GM12864 (cell line): ENCODE results near the gene SH2D3C.

Experiments used
- DNase-seq: peaks from one replicate; pipeline ENCODE4 v3.0.0-alpha.2; 2011; ENCODE audit warnings: low read depth
- H3K4me3 ChIP-seq: 2 replicates; pipeline ENCODE4 v1.5.1; 2011; ENCODE audit warnings: mild to moderate bottlenecking, low read depth, low read length, control low read depth
- CTCF ChIP-seq: IDR thresholded peaks from 2 replicates; pipeline ENCODE4 v1.5.1; 2011; ENCODE audit warnings: low read depth, mild to moderate bottlenecking, moderate library complexity, low read length, control low read depth, inconsistent platforms; ENCODE audit errors: missing control alignments

The SH2D3C gene, protein sequence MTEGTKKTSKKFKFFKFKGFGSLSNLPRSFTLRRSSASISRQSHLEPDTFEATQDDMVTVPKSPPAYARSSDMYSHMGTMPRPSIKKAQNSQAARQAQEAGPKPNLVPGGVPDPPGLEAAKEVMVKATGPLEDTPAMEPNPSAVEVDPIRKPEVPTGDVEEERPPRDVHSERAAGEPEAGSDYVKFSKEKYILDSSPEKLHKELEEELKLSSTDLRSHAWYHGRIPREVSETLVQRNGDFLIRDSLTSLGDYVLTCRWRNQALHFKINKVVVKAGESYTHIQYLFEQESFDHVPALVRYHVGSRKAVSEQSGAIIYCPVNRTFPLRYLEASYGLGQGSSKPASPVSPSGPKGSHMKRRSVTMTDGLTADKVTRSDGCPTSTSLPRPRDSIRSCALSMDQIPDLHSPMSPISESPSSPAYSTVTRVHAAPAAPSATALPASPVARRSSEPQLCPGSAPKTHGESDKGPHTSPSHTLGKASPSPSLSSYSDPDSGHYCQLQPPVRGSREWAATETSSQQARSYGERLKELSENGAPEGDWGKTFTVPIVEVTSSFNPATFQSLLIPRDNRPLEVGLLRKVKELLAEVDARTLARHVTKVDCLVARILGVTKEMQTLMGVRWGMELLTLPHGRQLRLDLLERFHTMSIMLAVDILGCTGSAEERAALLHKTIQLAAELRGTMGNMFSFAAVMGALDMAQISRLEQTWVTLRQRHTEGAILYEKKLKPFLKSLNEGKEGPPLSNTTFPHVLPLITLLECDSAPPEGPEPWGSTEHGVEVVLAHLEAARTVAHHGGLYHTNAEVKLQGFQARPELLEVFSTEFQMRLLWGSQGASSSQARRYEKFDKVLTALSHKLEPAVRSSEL

GRCh38 chr9:127778280-127779135, at the start of gene SH2D3C:
Gene SH2D3C (minus strand): TSS chr9:127778666. CDS start chr9:127778627, 39 bp downstream.
- TF ChIP-seq CTCF: no peak
- peak within 1 kb of the TSS; percentile 72 for H3K4me3 ChIP-seq
- DNase-seq: no peak

DNA sequence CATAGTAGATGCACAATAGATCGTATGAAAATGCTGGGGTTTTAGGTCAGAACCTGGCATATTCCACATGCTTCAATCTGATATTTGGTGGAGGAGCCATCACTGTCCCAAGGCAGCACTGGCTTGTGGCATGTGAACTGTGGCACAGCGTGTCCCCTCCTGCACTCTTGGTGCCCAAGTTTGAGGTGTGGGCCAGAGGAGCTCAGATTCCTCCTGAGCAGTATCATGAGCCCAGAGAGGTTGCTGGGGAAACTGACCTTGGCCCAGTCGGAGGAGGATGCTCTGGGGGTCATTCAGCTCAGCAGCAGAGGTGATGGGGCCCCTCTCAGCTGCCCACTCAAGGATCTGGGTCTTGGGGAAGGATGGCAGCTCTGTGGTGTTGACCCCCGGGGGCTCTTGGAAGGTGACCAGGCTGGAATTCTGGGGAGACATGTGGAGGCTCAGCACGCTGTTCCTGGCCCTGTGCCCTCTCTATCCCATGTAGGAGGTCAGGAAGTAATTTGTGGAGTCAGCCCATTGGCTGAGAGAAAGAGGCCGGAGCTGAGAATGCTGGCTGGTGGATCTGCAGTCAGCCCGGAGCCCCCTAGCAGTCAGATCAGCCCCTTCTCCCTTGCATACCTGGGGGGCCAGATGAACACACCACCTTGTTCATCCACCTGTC, 47.9 kb upstream of the SH2D3C start:
- no peak for DNase-seq

GRCh38 chr9:127825319-127826051, 47.0 kb upstream of the SH2D3C start:
- H3K4me3 ChIP-seq: no peak overlapping the region
- peak; percentile 57 for TF ChIP-seq CTCF
- DNase-seq: no peak

More for the DNA sequence above, 47.9 kb upstream of the SH2D3C start:
- H3K4me3 ChIP-seq: no peak overlapping the region
- TF ChIP-seq CTCF: no peak

- H3K4me3 ChIP-seq: no peak overlapping the region
- TF ChIP-seq CTCF: no peak
- no peak for DNase-seq
Measured at GRCh38 chr9:127822108-127822507, 43.6 kb upstream of the SH2D3C start.

GRCh38 chr9:127818574-127818973, 40.1 kb upstream of the SH2D3C start:
- no peak for TF ChIP-seq CTCF
- DNase-seq: no peak

More at GRCh38 chr9:127818574-127818973, 40.1 kb upstream of the SH2D3C start:
- H3K4me3 ChIP-seq: no peak overlapping the region
